ENCODE measurements around the gene SDHB. TPM values are rescaled to one million over a fixed set of nuclear protein-coding genes. Genes with fewer than 3 reads are reported as not detected.

The SDHB gene
- total and polyA plus RNA-seq, 2 of the 13 experiments (the other 11 are each of a cell fraction or from before 2014, with no cell fraction given): 136 to 142 TPM

GRCh38 chr1:17031436-17031835 is 22.4 kb downstream of the SDHB start:
- CTCF ChIA-PET (ENCODE audit: low intra/inter-chr PET ratio, low total read pairs): no interaction called here
- FAIRE-seq: no peak
- Histone ChIP-seq H2AFZ (ENCODE audit: low read length) (no peak overlapping the region), H4K20me1 (ENCODE audit: insufficient read depth, low read length) (no peaks in the 10 kb centered on the region), H3K4me2 (ENCODE audit: low read depth, low read length) (no peak overlapping the region), H3K9ac (ENCODE audit: insufficient read depth, low read depth, low read length) (no peak overlapping the region), H3K79me2 (ENCODE audit: insufficient read depth, low read length) (no peaks in the 10 kb centered on the region), H3K36me3 (replicated peaks in 1 of 2; ENCODE audit: control insufficient read depth in 1 of 2, insufficient read depth in 2 of 2, low read length in 2 of 2) (peaks cover 14 to 65% of the 10 kb centered on the region in 2 experiments; a peak in 4 of 5 replicates), H3K4me1 (ENCODE audit: insufficient read depth, low read length) (no peaks in the 10 kb centered on the region), H3K4me3 (replicated peaks in 1 of 3; ENCODE audit: insufficient read depth in 1 of 3, low read depth in 2 of 3, low read length in 3 of 3) (no peak overlapping the region), H3K9me3 (ENCODE audit: low read length) (no peaks in the 10 kb centered on the region), H3K27me3 (ENCODE audit: control insufficient read depth in 1 of 2, insufficient read depth in 2 of 2, low read length in 2 of 2) (no peaks in the 10 kb centered on the region), H3K27ac (ENCODE audit: extremely low read length, insufficient read depth, low read length) (no peak overlapping the region)
- TF ChIP-seq, protein P1, sequence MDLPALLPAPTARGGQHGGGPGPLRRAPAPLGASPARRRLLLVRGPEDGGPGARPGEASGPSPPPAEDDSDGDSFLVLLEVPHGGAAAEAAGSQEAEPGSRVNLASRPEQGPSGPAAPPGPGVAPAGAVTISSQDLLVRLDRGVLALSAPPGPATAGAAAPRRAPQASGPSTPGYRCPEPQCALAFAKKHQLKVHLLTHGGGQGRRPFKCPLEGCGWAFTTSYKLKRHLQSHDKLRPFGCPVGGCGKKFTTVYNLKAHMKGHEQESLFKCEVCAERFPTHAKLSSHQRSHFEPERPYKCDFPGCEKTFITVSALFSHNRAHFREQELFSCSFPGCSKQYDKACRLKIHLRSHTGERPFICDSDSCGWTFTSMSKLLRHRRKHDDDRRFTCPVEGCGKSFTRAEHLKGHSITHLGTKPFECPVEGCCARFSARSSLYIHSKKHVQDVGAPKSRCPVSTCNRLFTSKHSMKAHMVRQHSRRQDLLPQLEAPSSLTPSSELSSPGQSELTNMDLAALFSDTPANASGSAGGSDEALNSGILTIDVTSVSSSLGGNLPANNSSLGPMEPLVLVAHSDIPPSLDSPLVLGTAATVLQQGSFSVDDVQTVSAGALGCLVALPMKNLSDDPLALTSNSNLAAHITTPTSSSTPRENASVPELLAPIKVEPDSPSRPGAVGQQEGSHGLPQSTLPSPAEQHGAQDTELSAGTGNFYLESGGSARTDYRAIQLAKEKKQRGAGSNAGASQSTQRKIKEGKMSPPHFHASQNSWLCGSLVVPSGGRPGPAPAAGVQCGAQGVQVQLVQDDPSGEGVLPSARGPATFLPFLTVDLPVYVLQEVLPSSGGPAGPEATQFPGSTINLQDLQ (CRISPR knock-in tag; IDR thresholded peaks at IDR 0.05): no peak
- TF ChIP-seq, protein P2, sequence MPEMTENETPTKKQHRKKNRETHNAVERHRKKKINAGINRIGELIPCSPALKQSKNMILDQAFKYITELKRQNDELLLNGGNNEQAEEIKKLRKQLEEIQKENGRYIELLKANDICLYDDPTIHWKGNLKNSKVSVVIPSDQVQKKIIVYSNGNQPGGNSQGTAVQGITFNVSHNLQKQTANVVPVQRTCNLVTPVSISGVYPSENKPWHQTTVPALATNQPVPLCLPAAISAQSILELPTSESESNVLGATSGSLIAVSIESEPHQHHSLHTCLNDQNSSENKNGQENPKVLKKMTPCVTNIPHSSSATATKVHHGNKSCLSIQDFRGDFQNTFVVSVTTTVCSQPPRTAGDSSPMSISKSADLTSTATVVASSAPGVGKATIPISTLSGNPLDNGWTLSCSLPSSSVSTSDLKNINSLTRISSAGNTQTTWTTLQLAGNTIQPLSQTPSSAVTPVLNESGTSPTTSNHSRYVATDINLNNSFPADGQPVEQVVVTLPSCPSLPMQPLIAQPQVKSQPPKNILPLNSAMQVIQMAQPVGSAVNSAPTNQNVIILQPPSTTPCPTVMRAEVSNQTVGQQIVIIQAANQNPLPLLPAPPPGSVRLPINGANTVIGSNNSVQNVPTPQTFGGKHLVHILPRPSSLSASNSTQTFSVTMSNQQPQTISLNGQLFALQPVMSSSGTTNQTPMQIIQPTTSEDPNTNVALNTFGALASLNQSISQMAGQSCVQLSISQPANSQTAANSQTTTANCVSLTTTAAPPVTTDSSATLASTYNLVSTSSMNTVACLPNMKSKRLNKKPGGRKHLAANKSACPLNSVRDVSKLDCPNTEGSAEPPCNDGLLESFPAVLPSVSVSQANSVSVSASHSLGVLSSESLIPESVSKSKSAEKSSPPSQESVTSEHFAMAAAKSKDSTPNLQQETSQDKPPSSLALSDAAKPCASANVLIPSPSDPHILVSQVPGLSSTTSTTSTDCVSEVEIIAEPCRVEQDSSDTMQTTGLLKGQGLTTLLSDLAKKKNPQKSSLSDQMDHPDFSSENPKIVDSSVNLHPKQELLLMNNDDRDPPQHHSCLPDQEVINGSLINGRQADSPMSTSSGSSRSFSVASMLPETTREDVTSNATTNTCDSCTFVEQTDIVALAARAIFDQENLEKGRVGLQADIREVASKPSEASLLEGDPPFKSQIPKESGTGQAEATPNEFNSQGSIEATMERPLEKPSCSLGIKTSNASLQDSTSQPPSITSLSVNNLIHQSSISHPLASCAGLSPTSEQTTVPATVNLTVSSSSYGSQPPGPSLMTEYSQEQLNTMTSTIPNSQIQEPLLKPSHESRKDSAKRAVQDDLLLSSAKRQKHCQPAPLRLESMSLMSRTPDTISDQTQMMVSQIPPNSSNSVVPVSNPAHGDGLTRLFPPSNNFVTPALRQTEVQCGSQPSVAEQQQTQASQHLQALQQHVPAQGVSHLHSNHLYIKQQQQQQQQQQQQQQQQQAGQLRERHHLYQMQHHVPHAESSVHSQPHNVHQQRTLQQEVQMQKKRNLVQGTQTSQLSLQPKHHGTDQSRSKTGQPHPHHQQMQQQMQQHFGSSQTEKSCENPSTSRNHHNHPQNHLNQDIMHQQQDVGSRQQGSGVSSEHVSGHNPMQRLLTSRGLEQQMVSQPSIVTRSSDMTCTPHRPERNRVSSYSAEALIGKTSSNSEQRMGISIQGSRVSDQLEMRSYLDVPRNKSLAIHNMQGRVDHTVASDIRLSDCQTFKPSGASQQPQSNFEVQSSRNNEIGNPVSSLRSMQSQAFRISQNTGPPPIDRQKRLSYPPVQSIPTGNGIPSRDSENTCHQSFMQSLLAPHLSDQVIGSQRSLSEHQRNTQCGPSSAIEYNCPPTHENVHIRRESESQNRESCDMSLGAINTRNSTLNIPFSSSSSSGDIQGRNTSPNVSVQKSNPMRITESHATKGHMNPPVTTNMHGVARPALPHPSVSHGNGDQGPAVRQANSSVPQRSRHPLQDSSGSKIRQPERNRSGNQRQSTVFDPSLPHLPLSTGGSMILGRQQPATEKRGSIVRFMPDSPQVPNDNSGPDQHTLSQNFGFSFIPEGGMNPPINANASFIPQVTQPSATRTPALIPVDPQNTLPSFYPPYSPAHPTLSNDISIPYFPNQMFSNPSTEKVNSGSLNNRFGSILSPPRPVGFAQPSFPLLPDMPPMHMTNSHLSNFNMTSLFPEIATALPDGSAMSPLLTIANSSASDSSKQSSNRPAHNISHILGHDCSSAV (CRISPR knock-in tag; IDR thresholded peaks at IDR 0.05; ENCODE audit: borderline replicate concordance): no peak
- TF ChIP-seq ZNF607 (CRISPR knock-in tag; IDR thresholded peaks at IDR 0.05; ENCODE audit: borderline replicate concordance): no peak
- no peak for TF ChIP-seq SOX6 (IDR thresholded peaks at IDR 0.05)
- TF ChIP-seq SOX6 (CRISPR knock-in tag; IDR thresholded peaks at IDR 0.05): no peak
- TF ChIP-seq ATM (IDR thresholded peaks at IDR 0.05; ENCODE audit: borderline replicate concordance): no peak
- no peak for TF ChIP-seq E2F5 (CRISPR knock-in tag; conservative IDR thresholded peaks at IDR 0.05)
- TF ChIP-seq FLYWCH1 (CRISPR knock-in tag; IDR thresholded peaks at IDR 0.05): no peak
- no peak for TF ChIP-seq HNF4A (CRISPR knock-in tag; IDR thresholded peaks at IDR 0.05)
- TF ChIP-seq ZNF329 (CRISPR knock-in tag; IDR thresholded peaks at IDR 0.05; ENCODE audit: low read depth): no peak
- no peak for TF ChIP-seq ZNF660 (CRISPR knock-in tag; IDR thresholded peaks at IDR 0.05; ENCODE audit: borderline replicate concordance, low read depth)
- TSS peak; percentile 19 for BruUV-seq (replicated peaks)
- 98% methylated on average over 4 of the region's 4 CpGs for WGBS (ENCODE audit: low lambda C conversion rate)
- ATAC-seq: no peak
- intact Hi-C loops (cut with micrococcal nuclease; ENCODE audit: unreplicated experiment): no loop called here
- POLR2A ChIA-PET: no interaction called here
- in situ Hi-C loops (cut with HindIII; ENCODE audit: extremely low pct_ligation_motif_present, low pct_unique_long_range_greater_than_20kb): no loop called here
- no peak for DNase-seq (ENCODE audit: low spot score)

All from HepG2 (cell line).